ENCODE data around the gene HDX. TPM values are rescaled to one million over a fixed set of nuclear protein-coding genes. Genes with fewer than 3 reads are reported as not detected.
A peak's percentile ranks its signal among the peaks of the same experiment; 100 is the strongest.

The HDX gene
- total RNA-seq, 2 experiments from 2014 or later = 0.38 to 0.47 TPM

GRCh38 chrX:84415140-84415539, 87.1 kb downstream of the HDX start:
- H3K27me3 ChIP-seq (ENCODE audit: control insufficient read depth in 1 of 2, insufficient read depth in 2 of 2, low read length in 2 of 2) = no peaks in the 10 kb centered on the region
- ChIA-PET POLR2A (no interaction called here), CTCF (no interaction called here)
- peaks cover 0 to 4% of the 10 kb centered on the region in 2 experiments for H3K9me3 ChIP-seq (ENCODE audit: control insufficient read depth in 1 of 2, insufficient read depth in 1 of 2, low read length in 2 of 2)
- H3K4me1 Mint-ChIP-seq (ENCODE audit: low read depth) = no peaks in the 10 kb centered on the region
- ATAC-seq (ENCODE audit: poor library complexity) (no peak), DNase-seq (peak in 1 of 14 experiments; percentile 0)
- no peaks in the 10 kb centered on the region for H3K27me3 Mint-ChIP-seq
- H3K4me3 Mint-ChIP-seq = no peak overlapping the region
- H3K4me3 ChIP-seq (ENCODE audit: low read length) = no peak overlapping the region
- no peak overlapping the region for H3K27ac ChIP-seq (ENCODE audit: low read depth in 1 of 2, low read length in 2 of 2)
- H3K36me3 Mint-ChIP-seq (ENCODE audit: low read depth) = peaks cover 4% of the 10 kb centered on the region
- intact Hi-C loops (cut with DNase I, micrococcal nuclease) = no loop called here
- TF ChIP-seq CTCF (IDR thresholded peaks at IDR 0.05) = no peak
- H3K4me1 ChIP-seq (ENCODE audit: insufficient read depth, low read length) = no peaks in the 10 kb centered on the region
- H3K27ac Mint-ChIP-seq = no peak overlapping the region
- peaks cover 7% of the 10 kb centered on the region for H3K9me3 Mint-ChIP-seq
- H3K36me3 ChIP-seq (ENCODE audit: insufficient read depth, low read length) = no peaks in the 10 kb centered on the region

GRCh38 chrX:84363663-84364062, 138.6 kb downstream of the HDX start:
- no peak for DNase-seq
- no peak for ATAC-seq (ENCODE audit: poor library complexity)

GRCh38 chrX:84363051-84363450, 139.2 kb downstream of the HDX start:
- no peaks in the 10 kb centered on the region for H3K4me1 Mint-ChIP-seq (ENCODE audit: low read depth)
- Histone ChIP-seq H3K4me1 (ENCODE audit: insufficient read depth, low read length) (no peaks in the 10 kb centered on the region), H3K36me3 (ENCODE audit: insufficient read depth, low read length) (no peaks in the 10 kb centered on the region), H3K4me3 (ENCODE audit: low read length) (no peak overlapping the region), H3K27me3 (ENCODE audit: control insufficient read depth in 1 of 2, insufficient read depth in 2 of 2, low read length in 2 of 2) (no peaks in the 10 kb centered on the region), H3K27ac (ENCODE audit: low read depth in 1 of 2, low read length in 2 of 2) (no peak overlapping the region), H3K9me3 (ENCODE audit: control insufficient read depth in 1 of 2, insufficient read depth in 1 of 2, low read length in 2 of 2) (no peaks in the 10 kb centered on the region)
- H3K4me3 Mint-ChIP-seq = no peak overlapping the region
- H3K27me3 Mint-ChIP-seq = no peaks in the 10 kb centered on the region
- no peak for TF ChIP-seq CTCF (IDR thresholded peaks at IDR 0.05)
- no peaks in the 10 kb centered on the region for H3K36me3 Mint-ChIP-seq (ENCODE audit: low read depth)
- ChIA-PET CTCF (no interaction called here), POLR2A (no interaction called here)
- no peak overlapping the region for H3K27ac Mint-ChIP-seq
- no peak for DNase-seq
- ATAC-seq (ENCODE audit: poor library complexity) = no peak
- no peaks in the 10 kb centered on the region for H3K9me3 Mint-ChIP-seq
- intact Hi-C loops (cut with DNase I, micrococcal nuclease) = no loop called here

More at GRCh38 chrX:84363663-84364062, 138.6 kb downstream of the HDX start:
- no peak overlapping the region for H3K27ac Mint-ChIP-seq
- Histone ChIP-seq H3K36me3 (ENCODE audit: insufficient read depth, low read length) (no peaks in the 10 kb centered on the region), H3K4me3 (ENCODE audit: low read length) (no peak overlapping the region), H3K4me1 (ENCODE audit: insufficient read depth, low read length) (no peaks in the 10 kb centered on the region), H3K27ac (ENCODE audit: low read depth in 1 of 2, low read length in 2 of 2) (no peak overlapping the region), H3K27me3 (ENCODE audit: control insufficient read depth in 1 of 2, insufficient read depth in 2 of 2, low read length in 2 of 2) (no peaks in the 10 kb centered on the region), H3K9me3 (ENCODE audit: control insufficient read depth in 1 of 2, insufficient read depth in 1 of 2, low read length in 2 of 2) (no peaks in the 10 kb centered on the region)
- H3K9me3 Mint-ChIP-seq = no peaks in the 10 kb centered on the region
- no peaks in the 10 kb centered on the region for H3K36me3 Mint-ChIP-seq (ENCODE audit: low read depth)
- intact Hi-C loops (cut with DNase I, micrococcal nuclease) = no loop called here
- TF ChIP-seq CTCF (IDR thresholded peaks at IDR 0.05) = no peak
- ChIA-PET POLR2A (no interaction called here), CTCF (no interaction called here)
- no peaks in the 10 kb centered on the region for H3K27me3 Mint-ChIP-seq
- H3K4me3 Mint-ChIP-seq = no peak overlapping the region
- no peaks in the 10 kb centered on the region for H3K4me1 Mint-ChIP-seq (ENCODE audit: low read depth)

All from CD4-positive, alpha-beta T cell (primary cell).